ENCODE results near the gene ELK4.
A peak's percentile ranks its signal among the peaks of the same experiment; 100 is the strongest.

ELK4 gene

GRCh38 chr1:205662135-205662738 lies 30.4 kb upstream of the ELK4 start:
- Histone ChIP-seq H2BK120ac (ENCODE audit: low read depth, low read length) (no peak overlapping the region), H4K8ac (ENCODE audit: low read depth, low read length) (no peak overlapping the region), H3K9ac (ENCODE audit: low read length) (peak overlapping the region; percentile 9), H3K23ac (ENCODE audit: low read length) (peak overlapping the region; percentile 74), H3K36me3 (ENCODE audit: control insufficient read depth, insufficient read depth, low read length) (no peaks in the 10 kb centered on the region), H3K4ac (ENCODE audit: low read depth, low read length) (no peak overlapping the region), H3K27me3 (ENCODE audit: insufficient read depth, low read length, poor library complexity) (no peaks in the 10 kb centered on the region), H3K18ac (ENCODE audit: low read length) (no peak overlapping the region), H3K4me3 (ENCODE audit: low read length) (no peak overlapping the region), H2AK5ac (ENCODE audit: low read length) (no peak overlapping the region), H3K79me2 (ENCODE audit: control insufficient read depth, insufficient read depth, low read length) (no peaks in the 10 kb centered on the region), H4K5ac (ENCODE audit: low read length) (no peak overlapping the region), H3K56ac (ENCODE audit: low read length) (peak overlapping the region; percentile 62), H3K4me1 (ENCODE audit: control insufficient read depth, low read depth, low read length) (peaks cover 5% of the 10 kb centered on the region), H2BK5ac (ENCODE audit: low read length) (peak overlapping the region; percentile 40), H2BK15ac (replicated peaks; ENCODE audit: low read depth) (no peak overlapping the region), H3K27ac (ENCODE audit: low read depth, low read length) (peak overlapping the region; percentile 3), H3K4me2 (ENCODE audit: low read length) (no peak overlapping the region), H3K79me1 (ENCODE audit: low read length) (no peaks in the 10 kb centered on the region)
- no CpG with 5 or more reads among the region's 15 CpGs for WGBS (ENCODE audit: extremely low coverage, insufficient coverage, low lambda C conversion rate)
- no peak for DNase-seq

GRCh38 chr1:205661429-205662134 lies 29.8 kb upstream of the ELK4 start:
- no peaks in the 10 kb centered on the region for H3K36me3 ChIP-seq (ENCODE audit: control insufficient read depth, insufficient read depth, low read length)
- no peaks in the 10 kb centered on the region for H3K27me3 ChIP-seq (ENCODE audit: insufficient read depth, low read length, poor library complexity)
- no peak overlapping the region for H2BK120ac ChIP-seq (ENCODE audit: low read depth, low read length)
- no peak overlapping the region for H3K9ac ChIP-seq (ENCODE audit: low read length)
- H3K56ac ChIP-seq (ENCODE audit: low read length), result peak overlapping the region; percentile 62
- no peak overlapping the region for H2BK15ac ChIP-seq (replicated peaks; ENCODE audit: low read depth)
- peak overlapping the region; percentile 40 for H2BK5ac ChIP-seq (ENCODE audit: low read length)
- H3K18ac ChIP-seq (ENCODE audit: low read length), result no peak overlapping the region
- H4K5ac ChIP-seq (ENCODE audit: low read length), result no peak overlapping the region
- peaks cover 5% of the 10 kb centered on the region for H3K4me1 ChIP-seq (ENCODE audit: control insufficient read depth, low read depth, low read length)
- DNase-seq, result peak; percentile 90
- peak overlapping the region; percentile 3 for H3K27ac ChIP-seq (ENCODE audit: low read depth, low read length)
- H3K4ac ChIP-seq (ENCODE audit: low read depth, low read length), result no peak overlapping the region
- H3K79me1 ChIP-seq (ENCODE audit: low read length), result no peaks in the 10 kb centered on the region
- no peak overlapping the region for H3K4me3 ChIP-seq (ENCODE audit: low read length)
- H3K23ac ChIP-seq (ENCODE audit: low read length), result peak overlapping the region; percentile 74
- H2AK5ac ChIP-seq (ENCODE audit: low read length), result no peak overlapping the region
- WGBS (ENCODE audit: extremely low coverage, insufficient coverage, low lambda C conversion rate), result no CpG with 5 or more reads among the region's 16 CpGs
- H3K79me2 ChIP-seq (ENCODE audit: control insufficient read depth, insufficient read depth, low read length), result no peaks in the 10 kb centered on the region
- H3K4me2 ChIP-seq (ENCODE audit: low read length), result no peak overlapping the region
- no peak overlapping the region for H4K8ac ChIP-seq (ENCODE audit: low read depth, low read length)

GRCh38 chr1:205660361-205660760 lies 28.6 kb upstream of the ELK4 start:
- WGBS (ENCODE audit: extremely low coverage, insufficient coverage, low lambda C conversion rate), result no CpG with 5 or more reads among the region's 8 CpGs

GRCh38 chr1:205658943-205659581 lies 27.3 kb upstream of the ELK4 start:
- Histone ChIP-seq H3K4me3 (ENCODE audit: low read length) (no peak overlapping the region), H2AK5ac (ENCODE audit: low read length) (no peak overlapping the region)

More at GRCh38 chr1:205660361-205660760, 28.6 kb upstream of the ELK4 start:
- H3K79me1 ChIP-seq (ENCODE audit: low read length), result no peaks in the 10 kb centered on the region
- H2BK15ac ChIP-seq (replicated peaks; ENCODE audit: low read depth), result no peak overlapping the region
- H3K36me3 ChIP-seq (ENCODE audit: control insufficient read depth, insufficient read depth, low read length), result no peaks in the 10 kb centered on the region
- H3K4me1 ChIP-seq (ENCODE audit: control insufficient read depth, low read depth, low read length), result peaks cover 5% of the 10 kb centered on the region
- no peak overlapping the region for H3K4ac ChIP-seq (ENCODE audit: low read depth, low read length)
- H3K56ac ChIP-seq (ENCODE audit: low read length), result no peak overlapping the region
- H3K4me2 ChIP-seq (ENCODE audit: low read length), result no peak overlapping the region
- H4K5ac ChIP-seq (ENCODE audit: low read length), result no peak overlapping the region
- H3K27me3 ChIP-seq (ENCODE audit: insufficient read depth, low read length, poor library complexity), result no peaks in the 10 kb centered on the region
- H3K18ac ChIP-seq (ENCODE audit: low read length), result no peak overlapping the region
- H3K27ac ChIP-seq (ENCODE audit: low read depth, low read length), result no peak overlapping the region
- no peak overlapping the region for H2BK5ac ChIP-seq (ENCODE audit: low read length)
- H3K4me3 ChIP-seq (ENCODE audit: low read length), result no peak overlapping the region
- H3K79me2 ChIP-seq (ENCODE audit: control insufficient read depth, insufficient read depth, low read length), result no peaks in the 10 kb centered on the region
- no peak overlapping the region for H3K23ac ChIP-seq (ENCODE audit: low read length)
- H2BK120ac ChIP-seq (ENCODE audit: low read depth, low read length), result no peak overlapping the region
- no peak for DNase-seq
- H2AK5ac ChIP-seq (ENCODE audit: low read length), result no peak overlapping the region
- H3K9ac ChIP-seq (ENCODE audit: low read length), result no peak overlapping the region
- H4K8ac ChIP-seq (ENCODE audit: low read depth, low read length), result no peak overlapping the region

GRCh38 chr1:205656236-205656635 lies 24.4 kb upstream of the ELK4 start:
- no peak overlapping the region for H4K8ac ChIP-seq (ENCODE audit: low read depth, low read length)
- no peaks in the 10 kb centered on the region for H3K79me1 ChIP-seq (ENCODE audit: low read length)
- no peaks in the 10 kb centered on the region for H3K27me3 ChIP-seq (ENCODE audit: insufficient read depth, low read length, poor library complexity)
- no peaks in the 10 kb centered on the region for H3K4me1 ChIP-seq (ENCODE audit: control insufficient read depth, low read depth, low read length)
- no peak overlapping the region for H3K4me2 ChIP-seq (ENCODE audit: low read length)
- H3K18ac ChIP-seq (ENCODE audit: low read length), result no peak overlapping the region
- H3K9ac ChIP-seq (ENCODE audit: low read length), result no peak overlapping the region
- H3K36me3 ChIP-seq (ENCODE audit: control insufficient read depth, insufficient read depth, low read length), result no peaks in the 10 kb centered on the region
- no peak overlapping the region for H3K27ac ChIP-seq (ENCODE audit: low read depth, low read length)
- no CpG with 5 or more reads among the region's 2 CpGs for WGBS (ENCODE audit: extremely low coverage, insufficient coverage, low lambda C conversion rate)
- H2BK120ac ChIP-seq (ENCODE audit: low read depth, low read length), result no peak overlapping the region
- H3K23ac ChIP-seq (ENCODE audit: low read length), result no peak overlapping the region
- no peak for DNase-seq
- H3K4me3 ChIP-seq (ENCODE audit: low read length), result no peak overlapping the region
- H3K4ac ChIP-seq (ENCODE audit: low read depth, low read length), result no peak overlapping the region
- H2BK15ac ChIP-seq (replicated peaks; ENCODE audit: low read depth), result no peak overlapping the region
- H3K79me2 ChIP-seq (ENCODE audit: control insufficient read depth, insufficient read depth, low read length), result no peaks in the 10 kb centered on the region
- H4K5ac ChIP-seq (ENCODE audit: low read length), result no peak overlapping the region
- no peak overlapping the region for H3K56ac ChIP-seq (ENCODE audit: low read length)
- no peak overlapping the region for H2BK5ac ChIP-seq (ENCODE audit: low read length)
- H2AK5ac ChIP-seq (ENCODE audit: low read length), result no peak overlapping the region

More at GRCh38 chr1:205658943-205659581, 27.3 kb upstream of the ELK4 start:
- Histone ChIP-seq H4K5ac (ENCODE audit: low read length) (no peak overlapping the region), H3K23ac (ENCODE audit: low read length) (no peak overlapping the region), H3K27me3 (ENCODE audit: insufficient read depth, low read length, poor library complexity) (no peaks in the 10 kb centered on the region), H3K4me2 (ENCODE audit: low read length) (no peak overlapping the region), H3K18ac (ENCODE audit: low read length) (no peak overlapping the region), H3K4ac (ENCODE audit: low read depth, low read length) (no peak overlapping the region), H3K4me1 (ENCODE audit: control insufficient read depth, low read depth, low read length) (peaks cover 5% of the 10 kb centered on the region), H2BK15ac (replicated peaks; ENCODE audit: low read depth) (no peak overlapping the region), H4K8ac (ENCODE audit: low read depth, low read length) (no peak overlapping the region), H3K9ac (ENCODE audit: low read length) (no peak overlapping the region), H3K79me2 (ENCODE audit: control insufficient read depth, insufficient read depth, low read length) (no peaks in the 10 kb centered on the region), H3K27ac (ENCODE audit: low read depth, low read length) (no peak overlapping the region), H3K56ac (ENCODE audit: low read length) (no peak overlapping the region), H3K79me1 (ENCODE audit: low read length) (no peaks in the 10 kb centered on the region), H2BK120ac (ENCODE audit: low read depth, low read length) (no peak overlapping the region), H3K36me3 (ENCODE audit: control insufficient read depth, insufficient read depth, low read length) (no peaks in the 10 kb centered on the region), H2BK5ac (ENCODE audit: low read length) (no peak overlapping the region)
- no CpG with 5 or more reads among the region's 20 CpGs for WGBS (ENCODE audit: extremely low coverage, insufficient coverage, low lambda C conversion rate)
- DNase-seq, result peak; percentile 78
